GM23338 (cell line): ENCODE data around the gene SERPINB2. TPM values are rescaled to one million over a fixed set of nuclear protein-coding genes. Genes with fewer than 3 reads are reported as not detected.

ENCODE experiments used
- ATAC-seq: fragments of 200-7000 bp; cut with Tn5 transposase; 3 replicates; pipeline ENCODE4 v1.9.1; 2020
- DNase-seq: peaks from one replicate; pipeline ENCODE4 v3.0.0-alpha.2; 2015; ENCODE audit warnings: low spot score
- H2AFZ ChIP-seq: fragments of 200-600 bp; sonication (generic); 2 replicates; pipeline ENCODE4 v1.8.0; 2016; ENCODE audit warnings: antibody characterized with exemption, mild to moderate bottlenecking, moderate library complexity
- H3F3A ChIP-seq: fragments of 200-600 bp; sonication (generic); replicated peaks from 2 replicates; pipeline ENCODE4 v1.8.0; 2017; ENCODE audit warnings: antibody characterized with exemption, mixed run types, low read depth
- H3K27ac ChIP-seq: fragments of 200-600 bp; sonication (generic); 2 replicates; pipeline ENCODE4 v1.6.1; 2016; ENCODE audit warnings: low read depth
- H3K27me3 ChIP-seq: fragments of 200-600 bp; sonication (generic); 2 replicates; pipeline ENCODE4 v1.8.0; 2016; ENCODE audit warnings: mild to moderate bottlenecking, mixed run types, moderate library complexity; ENCODE audit not compliant: insufficient read depth
- H3K36me3 ChIP-seq: fragments of 200-600 bp; sonication (generic); 2 replicates; pipeline ENCODE4 v1.8.0; 2016; ENCODE audit warnings: mild to moderate bottlenecking; ENCODE audit not compliant: insufficient read depth
- H3K4me1 ChIP-seq: fragments of 200-600 bp; sonication (generic); 2 replicates; pipeline ENCODE4 v1.8.0; 2016; ENCODE audit warnings: mild to moderate bottlenecking, moderate library complexity; ENCODE audit not compliant: insufficient read depth
- H3K4me2 ChIP-seq: fragments of 200-600 bp; sonication (generic); 2 replicates; pipeline ENCODE4 v1.7.1; 2017; ENCODE audit warnings: mixed run types
- H3K4me3 ChIP-seq: fragments of 200-600 bp; sonication (generic); 2 replicates; pipeline ENCODE4 v1.6.1; 2016; ENCODE audit warnings: mixed run types
- H3K79me2 ChIP-seq: fragments of 200-600 bp; sonication (generic); replicated peaks from 2 replicates; pipeline ENCODE4 v1.8.0; 2017; ENCODE audit warnings: mild to moderate bottlenecking; ENCODE audit not compliant: insufficient read depth
- H3K9me2 ChIP-seq: fragments of 200-600 bp; sonication (generic); 2 replicates; pipeline ENCODE4 v1.8.0; 2017; ENCODE audit not compliant: insufficient read depth
- H4K20me1 ChIP-seq: fragments of 200-600 bp; sonication (generic); replicated peaks from 2 replicates; pipeline ENCODE4 v1.8.0; 2017; ENCODE audit warnings: mild to moderate bottlenecking; ENCODE audit not compliant: insufficient read depth
- H3K27ac Mint-ChIP-seq: 2 replicates; pipeline ENCODE4 v1.8.0; 2020; ENCODE audit warnings: inconsistent platforms, mild to moderate bottlenecking, moderate library complexity, mixed read lengths
- H3K27me3 Mint-ChIP-seq: 3 replicates; pipeline ENCODE4 v1.8.0; 2022; ENCODE audit warnings: low read depth, mild to moderate bottlenecking, moderate library complexity, mixed read lengths, inconsistent platforms; ENCODE audit not compliant: insufficient read depth, poor library complexity
- H3K36me3 Mint-ChIP-seq: 3 replicates; pipeline ENCODE4 v1.8.0; 2021; ENCODE audit warnings: low read depth, mild to moderate bottlenecking, inconsistent platforms, moderate library complexity, mixed read lengths
- H3K4me1 Mint-ChIP-seq: 3 replicates; pipeline ENCODE4 v1.8.0; 2020; ENCODE audit warnings: mild to moderate bottlenecking, inconsistent platforms, mixed read lengths
- H3K4me3 Mint-ChIP-seq: 3 replicates; pipeline ENCODE4 v1.8.0; 2021; ENCODE audit warnings: moderate library complexity, mild to moderate bottlenecking, inconsistent platforms, mixed read lengths
- H3K9me3 Mint-ChIP-seq: 3 replicates; pipeline ENCODE4 v1.8.0; 2020; ENCODE audit warnings: moderate library complexity, mild to moderate bottlenecking, inconsistent platforms, mixed read lengths
- CREB1 ChIP-seq: fragments of 250-450 bp; sonication (Bioruptor Pico); IDR thresholded peaks from 2 replicates; pipeline ENCODE4 v1.5.0; 2020; ENCODE audit warnings: low read depth, mild to moderate bottlenecking, moderate library complexity
- CTCF ChIP-seq, 2 experiments: fragments of 200-600 bp in 1 of 2; sonication (generic) in 1 of 2; conservative IDR thresholded peaks; 2 replicates each; pipeline versions ENCODE4 v1.5.1 to v1.6.1; 2016 to 2017; ENCODE audit warnings: antibody characterized with exemption in 2 of 2, low read depth in 2 of 2, mild to moderate bottlenecking in 2 of 2, moderate library complexity in 1 of 2
- EZH2 ChIP-seq: fragments of 200-600 bp; sonication (generic); IDR thresholded peaks from one replicate; pipeline ENCODE4 v1.8.0; 2017; ENCODE audit warnings: antibody characterized with exemption, mild to moderate bottlenecking, low read depth; ENCODE audit not compliant: unreplicated experiment
- EZH2phosphoT487 ChIP-seq: fragments of 200-600 bp; sonication (generic); IDR thresholded peaks from one replicate; pipeline ENCODE4 v1.8.1; 2018; ENCODE audit warnings: antibody characterized with exemption; ENCODE audit not compliant: unreplicated experiment
- JUNB ChIP-seq: IDR thresholded peaks from one replicate; pipeline ENCODE4 v1.6.1; 2016; ENCODE audit warnings: antibody characterized with exemption; ENCODE audit not compliant: unreplicated experiment
- NANOG ChIP-seq: IDR thresholded peaks from 2 replicates; pipeline ENCODE4 v1.6.1; 2016; ENCODE audit warnings: antibody characterized with exemption, borderline replicate concordance
- POLR2AphosphoS5 ChIP-seq: IDR thresholded peaks from 2 replicates; pipeline ENCODE4 v1.6.1; 2016; ENCODE audit warnings: antibody characterized with exemption, low read depth
- STAT1 ChIP-seq: IDR thresholded peaks from one replicate; pipeline ENCODE4 v1.6.1; 2016; ENCODE audit warnings: antibody characterized with exemption; ENCODE audit not compliant: unreplicated experiment
- ZNF114 ChIP-seq: fragments of 250-450 bp; sonication (Bioruptor Pico); IDR thresholded peaks from 2 replicates; pipeline ENCODE4 v1.5.0; 2020; ENCODE audit warnings: mild to moderate bottlenecking, moderate library complexity
- ZNF331 ChIP-seq: fragments of 250-450 bp; sonication (Bioruptor Pico); IDR thresholded peaks from 2 replicates; pipeline ENCODE4 v1.5.0; 2020; ENCODE audit warnings: low read depth, mild to moderate bottlenecking, moderate library complexity
- ZNF462 ChIP-seq: fragments of 250-450 bp; sonication (Bioruptor Pico); IDR thresholded peaks from 2 replicates; pipeline ENCODE4 v1.5.0; 2020; ENCODE audit warnings: mild to moderate bottlenecking, moderate library complexity
- polyA plus RNA-seq: library from polyadenylated mRNA; unstranded; fragments of >200 nt; fragmentation: Nextera tagmentation; extraction: Ambion mirVana; gene quantifications from 2 replicates; pipeline ENCODE4 v1.2.1, GENCODE V29; 2016
- total RNA-seq: library from RNA; depleted of rRNA; stranded (reverse); fragments of >200 nt; shearing (Covaris generic); gene quantifications from 2 replicates; pipeline ENCODE4 v1.2.3, GENCODE V29; 2014
- TF ChIP-seq, protein P1 (sequence below): IDR thresholded peaks from 2 replicates; pipeline ENCODE4 v1.6.1; 2016; ENCODE audit warnings: antibody characterized with exemption
- TF ChIP-seq, protein P2 (sequence below): IDR thresholded peaks from one replicate; pipeline ENCODE4 v1.6.1; 2018; ENCODE audit warnings: antibody characterized with exemption; ENCODE audit not compliant: unreplicated experiment

The SERPINB2 gene
- total and polyA plus RNA-seq, 2 experiments from 2014 or later = not detected

- H2AFZ ChIP-seq = peak overlapping the region; percentile 89
- H3K9me3 Mint-ChIP-seq = no peaks in the 10 kb centered on the region
- TF ChIP-seq, protein P1, sequence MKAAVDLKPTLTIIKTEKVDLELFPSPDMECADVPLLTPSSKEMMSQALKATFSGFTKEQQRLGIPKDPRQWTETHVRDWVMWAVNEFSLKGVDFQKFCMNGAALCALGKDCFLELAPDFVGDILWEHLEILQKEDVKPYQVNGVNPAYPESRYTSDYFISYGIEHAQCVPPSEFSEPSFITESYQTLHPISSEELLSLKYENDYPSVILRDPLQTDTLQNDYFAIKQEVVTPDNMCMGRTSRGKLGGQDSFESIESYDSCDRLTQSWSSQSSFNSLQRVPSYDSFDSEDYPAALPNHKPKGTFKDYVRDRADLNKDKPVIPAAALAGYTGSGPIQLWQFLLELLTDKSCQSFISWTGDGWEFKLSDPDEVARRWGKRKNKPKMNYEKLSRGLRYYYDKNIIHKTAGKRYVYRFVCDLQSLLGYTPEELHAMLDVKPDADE = no peak
- TF ChIP-seq ZNF462 (no peak), CTCF (conservative IDR thresholded peaks at IDR 0.05; ENCODE audit: low read depth in 2 of 2) (no peak), CREB1 (CRISPR knock-in tag) (no peak), EZH2phosphoT487 (no peak), ZNF331 (CRISPR knock-in tag) (no peak), JUNB (no peak), EZH2 (no peak), ZNF114 (CRISPR knock-in tag) (no peak), NANOG (no peak), POLR2AphosphoS5 (no peak), STAT1 (no peak)
- TF ChIP-seq, protein P2, sequence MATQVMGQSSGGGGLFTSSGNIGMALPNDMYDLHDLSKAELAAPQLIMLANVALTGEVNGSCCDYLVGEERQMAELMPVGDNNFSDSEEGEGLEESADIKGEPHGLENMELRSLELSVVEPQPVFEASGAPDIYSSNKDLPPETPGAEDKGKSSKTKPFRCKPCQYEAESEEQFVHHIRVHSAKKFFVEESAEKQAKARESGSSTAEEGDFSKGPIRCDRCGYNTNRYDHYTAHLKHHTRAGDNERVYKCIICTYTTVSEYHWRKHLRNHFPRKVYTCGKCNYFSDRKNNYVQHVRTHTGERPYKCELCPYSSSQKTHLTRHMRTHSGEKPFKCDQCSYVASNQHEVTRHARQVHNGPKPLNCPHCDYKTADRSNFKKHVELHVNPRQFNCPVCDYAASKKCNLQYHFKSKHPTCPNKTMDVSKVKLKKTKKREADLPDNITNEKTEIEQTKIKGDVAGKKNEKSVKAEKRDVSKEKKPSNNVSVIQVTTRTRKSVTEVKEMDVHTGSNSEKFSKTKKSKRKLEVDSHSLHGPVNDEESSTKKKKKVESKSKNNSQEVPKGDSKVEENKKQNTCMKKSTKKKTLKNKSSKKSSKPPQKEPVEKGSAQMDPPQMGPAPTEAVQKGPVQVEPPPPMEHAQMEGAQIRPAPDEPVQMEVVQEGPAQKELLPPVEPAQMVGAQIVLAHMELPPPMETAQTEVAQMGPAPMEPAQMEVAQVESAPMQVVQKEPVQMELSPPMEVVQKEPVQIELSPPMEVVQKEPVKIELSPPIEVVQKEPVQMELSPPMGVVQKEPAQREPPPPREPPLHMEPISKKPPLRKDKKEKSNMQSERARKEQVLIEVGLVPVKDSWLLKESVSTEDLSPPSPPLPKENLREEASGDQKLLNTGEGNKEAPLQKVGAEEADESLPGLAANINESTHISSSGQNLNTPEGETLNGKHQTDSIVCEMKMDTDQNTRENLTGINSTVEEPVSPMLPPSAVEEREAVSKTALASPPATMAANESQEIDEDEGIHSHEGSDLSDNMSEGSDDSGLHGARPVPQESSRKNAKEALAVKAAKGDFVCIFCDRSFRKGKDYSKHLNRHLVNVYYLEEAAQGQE = no peak
- no peaks in the 10 kb centered on the region for H4K20me1 ChIP-seq
- DNase-seq (no peak), ATAC-seq (no peak)
- no peaks in the 10 kb centered on the region for H3K27me3 Mint-ChIP-seq
- H3K4me1 ChIP-seq = no peaks in the 10 kb centered on the region; the same call in 1 of the 2 replicates
- H3K4me3 ChIP-seq = peak overlapping the region; percentile 46
- peaks cover 41% of the 10 kb centered on the region for H3K27me3 ChIP-seq
- H3K9me2 ChIP-seq = no peaks in the 10 kb centered on the region
- no peak overlapping the region for H3K27ac ChIP-seq
- H3K4me3 Mint-ChIP-seq = no peak overlapping the region
- H3K4me1 Mint-ChIP-seq = no peaks in the 10 kb centered on the region
- H3K36me3 ChIP-seq = no peaks in the 10 kb centered on the region
- no peaks in the 10 kb centered on the region for H3F3A ChIP-seq
- H3K27ac Mint-ChIP-seq = no peak overlapping the region
- H3K79me2 ChIP-seq = no peaks in the 10 kb centered on the region
- no peaks in the 10 kb centered on the region for H3K36me3 Mint-ChIP-seq
- H3K4me2 ChIP-seq = peak overlapping the region; percentile 60
Measured at GRCh38 chr18:63940008-63940407, 52.5 kb downstream of the SERPINB2 start.
